Neural progenitor cell (in vitro differentiated cells): Measurements from ENCODE around the gene GLG1.
"Not testable (repeated sequence)": the region's sequence is repeated elsewhere in the genome, so short reads cannot be mapped to it uniquely, and the experiment has no call there.

Experiments
- CTCF ChIP-seq: fragments of 200-600 bp; sonication (generic); IDR thresholded peaks from 2 replicates; pipeline ENCODE4 v1.5.1; 2017; ENCODE audit warnings: antibody characterized with exemption, mild to moderate bottlenecking
- EZH2 ChIP-seq: fragments of 200-600 bp; sonication (generic); IDR thresholded peaks from 2 replicates; pipeline ENCODE4 v1.6.1; 2017; ENCODE audit warnings: antibody characterized with exemption, mild to moderate bottlenecking, moderate library complexity
- EZH2phosphoT487 ChIP-seq: fragments of 200-600 bp; sonication (generic); IDR thresholded peaks from 2 replicates; pipeline ENCODE4 v1.6.1; 2017; ENCODE audit warnings: antibody characterized with exemption

GRCh38 chr16:74398212-74398895 lies 208.6 kb downstream of the GLG1 start:
- TF ChIP-seq CTCF, EZH2, EZH2phosphoT487: not testable (repeated sequence)
